Middle frontal gyrus (tissue), 1 donor: Measurements from ENCODE around the gene MAGI1.

Experiments used
- DNase-seq: peaks from one replicate; pipeline ENCODE4 v3.0.0-alpha.2; 2015; ENCODE audit warnings: low spot score; ENCODE audit errors: extremely low spot score

MAGI1 gene

DNA sequence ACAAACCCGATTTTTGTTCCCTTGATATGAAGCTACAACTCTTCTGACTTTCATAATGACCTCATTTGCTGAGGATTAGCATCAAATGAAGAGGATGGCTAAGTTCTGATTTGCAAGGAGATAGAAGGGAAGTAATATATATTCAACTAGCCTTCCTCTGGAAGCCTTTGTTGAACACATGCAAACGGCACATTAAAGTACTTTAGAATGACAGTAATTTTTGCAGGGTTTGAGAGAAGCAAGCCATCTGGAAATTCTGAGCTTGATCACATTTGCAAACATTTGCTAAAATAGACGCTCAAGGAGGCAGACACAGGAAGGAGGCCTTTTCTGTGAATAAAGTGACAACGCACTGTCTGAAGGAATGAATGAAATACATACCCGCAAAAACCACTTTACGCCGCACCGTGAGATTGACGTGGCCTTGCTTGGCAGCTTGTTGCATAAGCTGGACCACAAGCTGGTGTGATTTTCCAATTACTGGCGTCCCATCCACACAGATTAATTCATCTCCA lies 657.2 kb downstream of the MAGI1 start:
- DNase-seq = no peak

DNA sequence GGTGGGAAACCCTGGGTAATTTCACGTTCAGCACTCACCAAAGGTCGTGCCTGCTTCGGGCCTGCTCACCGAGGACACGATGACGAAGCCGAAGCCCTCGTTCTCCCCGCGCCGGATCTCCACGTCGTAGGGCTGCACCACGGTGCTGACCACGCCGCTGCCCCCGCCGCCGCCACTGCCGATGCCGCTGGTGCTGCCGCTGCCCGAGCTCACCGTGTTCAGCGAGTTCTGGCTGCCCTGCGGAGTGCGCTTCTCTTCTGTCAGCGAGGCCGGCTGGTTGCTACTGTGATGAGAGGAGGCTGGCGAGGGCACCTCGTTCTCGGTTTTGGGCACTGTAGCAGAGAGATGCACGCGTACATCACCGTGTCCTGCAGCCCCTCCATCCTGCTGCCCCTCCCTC lies 659.5 kb downstream of the MAGI1 start:
- DNase-seq = no peak

DNA sequence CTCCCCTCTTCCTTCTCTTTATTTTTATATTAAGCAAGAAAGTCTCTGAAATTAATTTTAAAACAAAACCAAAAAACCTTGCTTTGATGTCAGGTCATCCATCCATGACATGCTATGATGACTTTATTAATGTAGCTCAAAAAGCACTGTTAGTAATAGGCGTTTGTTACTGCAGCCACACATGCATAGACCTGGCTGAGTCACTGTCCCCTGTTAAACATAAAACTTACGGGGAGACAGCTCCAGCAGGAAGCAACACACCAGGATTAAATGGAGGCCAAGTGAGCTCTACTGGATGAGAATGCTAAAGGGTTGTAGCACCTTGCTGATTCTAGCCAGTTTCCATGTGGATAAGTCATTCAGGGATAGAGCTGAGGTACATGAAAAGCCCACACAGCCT lies 661.1 kb downstream of the MAGI1 start:
- DNase-seq = no peak

DNA sequence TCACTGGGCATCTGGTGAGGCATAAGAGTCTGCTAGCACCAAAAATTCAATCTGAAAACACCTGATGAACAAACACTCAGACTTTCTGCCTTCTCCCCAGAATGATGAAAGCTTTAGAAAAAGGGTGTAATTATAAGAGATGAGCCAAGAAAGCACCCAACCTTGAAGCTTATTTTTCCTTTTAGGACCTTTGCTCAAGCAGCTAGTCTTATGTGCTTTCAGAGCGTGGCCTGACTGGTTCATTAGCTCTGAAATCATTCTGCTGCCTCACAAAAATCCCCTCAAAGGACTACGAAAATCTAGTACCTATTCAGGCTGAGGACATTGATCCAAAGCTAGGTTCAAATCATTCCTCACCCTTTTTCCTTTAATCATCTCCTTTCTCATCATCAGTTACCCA lies 662.3 kb downstream of the MAGI1 start:
- DNase-seq = no peak

DNA sequence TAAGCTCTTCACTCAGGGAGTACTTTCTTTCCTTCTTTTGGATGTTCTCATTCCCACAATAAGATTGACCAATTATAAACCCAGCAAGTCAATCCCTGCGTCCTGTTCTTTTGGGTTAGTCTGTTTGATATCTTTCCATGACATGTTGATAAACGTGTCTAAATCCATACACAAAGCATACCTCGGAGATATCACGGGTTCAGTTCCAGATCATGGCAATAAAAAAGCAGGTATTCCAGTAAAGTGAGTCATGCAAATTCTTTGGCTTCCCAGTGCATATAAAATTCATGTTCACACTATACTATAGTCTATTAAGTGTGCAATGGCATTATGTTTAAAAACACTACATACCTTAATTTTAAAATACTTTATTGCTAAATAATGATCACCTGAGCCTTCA lies 667.7 kb downstream of the MAGI1 start:
- DNase-seq = no peak

DNA sequence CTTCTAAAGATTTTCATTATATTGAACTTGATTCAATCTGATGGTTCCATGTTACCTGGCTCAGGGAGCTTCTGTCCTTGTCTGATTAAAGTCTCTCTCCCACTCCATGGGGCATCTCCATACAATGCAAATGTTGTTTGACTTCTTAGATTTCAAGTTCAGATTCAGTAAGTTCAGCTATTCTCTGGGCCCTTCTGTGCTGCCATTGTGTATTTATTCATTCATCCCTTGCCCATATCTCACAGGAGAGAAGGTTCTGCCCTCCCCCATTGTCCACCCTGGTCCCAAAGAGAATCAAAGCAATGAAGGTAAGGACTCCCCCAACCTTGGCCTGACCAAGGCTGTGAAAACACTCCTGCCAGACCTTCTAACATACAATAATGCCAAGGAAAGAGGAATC lies 669.9 kb downstream of the MAGI1 start:
- DNase-seq = no peak

DNA sequence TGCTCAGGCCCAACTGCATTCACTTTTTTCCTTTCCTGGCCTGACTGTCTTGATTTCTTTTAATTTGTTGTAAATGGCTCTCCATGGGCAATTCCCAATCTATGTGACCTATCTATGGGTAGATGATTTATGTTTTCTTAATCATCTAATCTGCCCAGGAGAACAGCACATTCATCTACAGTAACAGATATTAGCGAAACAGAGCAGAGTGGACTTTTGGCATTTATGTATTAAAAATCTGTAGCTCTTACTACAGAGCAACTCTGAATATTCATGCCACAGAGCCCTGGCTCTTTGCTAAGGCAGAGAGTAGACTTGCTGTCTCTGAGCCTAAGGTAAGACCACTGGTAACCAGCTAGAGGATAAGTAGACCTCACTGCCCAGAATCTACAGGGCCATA lies 676.0 kb downstream of the MAGI1 start:
- no peak for DNase-seq

DNA sequence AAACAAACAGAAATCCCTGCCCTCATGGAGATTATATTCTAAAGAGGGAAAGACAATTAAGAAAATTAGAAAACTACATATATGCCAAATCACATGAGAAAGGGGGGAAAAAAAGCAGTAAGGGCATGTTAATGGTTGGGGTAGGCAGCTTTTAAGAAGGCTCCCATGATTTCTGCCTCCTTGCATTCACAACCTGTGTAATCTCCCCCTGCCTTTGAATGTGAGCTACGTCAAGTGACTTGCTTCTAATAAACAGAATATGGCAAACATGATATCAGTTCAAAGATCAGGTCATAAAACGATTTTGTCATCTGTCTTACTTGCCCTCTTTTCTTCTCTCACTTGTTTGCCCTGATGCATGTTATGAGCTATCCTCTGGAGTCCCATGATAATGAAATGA lies 677.3 kb downstream of the MAGI1 start:
- DNase-seq = no peak

DNA sequence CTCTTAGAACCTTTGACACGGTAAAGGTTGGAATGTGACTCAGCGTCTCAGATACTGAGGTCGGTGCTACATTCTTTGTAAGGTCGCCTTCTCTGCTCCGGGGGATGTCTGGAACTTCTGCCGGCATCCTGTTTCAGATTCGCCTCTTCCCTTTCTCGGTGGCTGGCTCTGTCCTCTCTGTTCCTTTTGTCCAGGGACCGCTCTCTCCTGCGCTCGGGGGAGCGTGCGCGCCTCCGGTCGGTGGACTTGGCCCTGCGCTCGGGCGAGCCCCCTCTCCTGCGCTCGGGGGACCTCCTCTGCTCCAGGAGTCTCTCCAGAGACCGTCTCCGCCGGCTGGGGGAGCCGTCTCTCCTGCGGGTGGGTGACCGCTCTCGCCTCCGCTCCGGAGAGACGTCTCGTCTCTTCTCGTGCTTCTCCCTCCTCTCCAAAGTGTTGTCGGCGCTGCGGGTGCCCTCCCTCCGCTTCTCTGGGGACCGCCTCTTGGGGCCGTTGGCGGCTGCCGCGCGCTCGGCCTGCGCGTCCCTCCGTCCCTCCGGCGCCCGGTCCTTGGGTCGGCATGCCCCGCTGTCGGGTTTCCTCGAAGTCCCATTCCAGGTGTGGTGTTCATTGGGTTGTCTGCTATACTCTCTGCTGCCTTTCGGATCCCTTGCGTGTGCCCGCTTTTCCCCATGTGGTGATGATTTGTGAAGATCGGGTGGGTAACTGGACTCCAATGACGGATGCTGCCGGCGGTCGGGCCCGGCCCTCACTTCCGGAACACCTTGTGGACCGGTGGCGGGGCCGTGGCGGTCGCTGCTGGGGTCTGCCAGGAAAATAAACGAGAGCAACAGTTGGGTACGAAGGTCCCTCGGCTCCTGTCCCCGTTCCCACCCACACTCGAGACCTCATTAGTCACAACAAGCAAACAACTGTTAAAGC lies 682.1 kb downstream of the MAGI1 start:
- DNase-seq = no peak

DNA sequence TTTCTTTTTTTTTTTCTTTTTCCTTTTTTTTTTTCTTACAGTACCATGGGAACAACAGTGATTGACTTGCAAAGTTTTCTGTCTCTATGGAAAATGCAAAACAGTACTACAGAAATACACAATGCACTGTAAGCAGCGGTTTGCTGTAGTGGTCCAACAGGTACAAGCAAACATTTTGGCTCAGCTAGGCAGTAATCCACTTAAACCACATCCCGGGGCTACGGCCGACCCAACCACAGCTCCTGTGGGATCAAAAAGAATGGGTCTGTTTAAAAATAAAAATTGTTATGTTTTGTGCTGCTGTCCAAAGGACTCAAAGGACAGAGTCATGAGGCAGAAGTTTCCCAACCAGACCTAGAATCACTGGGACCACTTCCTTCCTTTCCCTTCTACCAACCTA lies 683.8 kb downstream of the MAGI1 start:
- no peak for DNase-seq

DNA sequence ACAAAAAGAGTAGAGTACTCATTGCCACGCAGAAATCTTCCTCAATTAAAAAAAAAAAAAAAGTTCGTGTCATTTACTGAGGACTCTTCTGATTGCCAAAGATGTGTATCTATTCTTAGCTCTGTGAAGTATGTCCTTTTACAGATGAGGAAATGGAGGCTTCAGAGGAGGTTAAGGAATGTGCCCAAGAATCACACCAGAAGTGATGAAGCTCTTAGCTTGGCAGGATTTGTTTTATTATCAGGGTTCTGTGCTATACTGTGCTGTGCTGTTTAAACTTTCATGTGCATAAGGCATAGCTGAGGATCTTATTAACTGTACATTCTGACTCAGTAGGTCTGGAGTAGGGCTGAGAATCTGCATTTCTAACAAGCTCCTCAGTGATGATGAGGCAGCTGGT lies 685.8 kb downstream of the MAGI1 start:
- DNase-seq = no peak

DNA sequence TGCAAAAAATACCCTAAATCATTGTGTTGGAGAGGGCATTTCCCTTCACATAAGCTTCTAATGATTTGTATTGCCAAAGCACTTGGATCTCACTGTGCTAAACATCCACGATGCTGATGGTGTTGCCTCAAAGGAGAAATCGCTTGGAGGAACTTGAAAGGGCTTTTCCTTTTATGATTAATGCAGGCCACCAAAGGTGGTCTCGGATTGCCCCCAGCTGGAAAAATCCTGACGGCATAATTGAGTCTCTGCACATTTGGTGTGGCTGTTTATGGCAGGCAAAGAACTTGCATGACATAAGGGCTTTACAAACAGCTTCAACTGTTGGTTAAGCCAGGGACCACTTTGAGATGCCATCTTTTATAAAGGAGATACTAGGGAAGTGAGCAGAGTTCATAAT lies 687.0 kb downstream of the MAGI1 start:
- DNase-seq = no peak

DNA sequence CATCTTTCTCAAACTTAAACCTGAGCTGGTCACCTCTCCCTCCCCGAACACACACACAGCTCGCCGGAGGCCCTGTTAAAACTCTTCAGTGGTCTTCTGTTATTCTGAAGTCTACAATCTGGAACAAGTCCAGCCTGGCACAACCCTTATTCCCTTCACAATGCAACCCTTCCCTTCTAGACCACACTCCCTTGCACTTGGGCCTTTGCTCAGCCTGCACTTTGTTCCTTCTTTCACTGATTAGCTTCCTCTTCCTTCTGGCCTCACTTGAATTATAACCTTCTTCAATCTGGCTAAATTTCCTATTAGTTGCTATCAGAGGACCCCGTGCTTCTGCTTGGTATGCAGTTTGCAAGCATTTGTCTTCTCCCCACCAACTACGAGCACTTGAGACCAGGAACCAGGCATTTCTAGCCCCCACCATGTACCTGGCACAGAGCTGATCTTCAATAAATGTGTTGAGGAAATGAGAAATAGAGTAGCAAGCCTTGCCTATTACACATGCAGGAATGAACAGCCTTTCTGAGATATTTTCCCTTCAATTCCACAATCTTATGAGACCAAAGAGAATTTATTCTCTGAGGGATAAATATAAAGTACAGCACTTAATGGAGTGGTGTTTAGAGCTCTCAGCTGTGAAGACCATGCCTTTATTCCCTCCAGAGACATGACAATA lies 687.8 kb downstream of the MAGI1 start:
- no peak for DNase-seq

DNA sequence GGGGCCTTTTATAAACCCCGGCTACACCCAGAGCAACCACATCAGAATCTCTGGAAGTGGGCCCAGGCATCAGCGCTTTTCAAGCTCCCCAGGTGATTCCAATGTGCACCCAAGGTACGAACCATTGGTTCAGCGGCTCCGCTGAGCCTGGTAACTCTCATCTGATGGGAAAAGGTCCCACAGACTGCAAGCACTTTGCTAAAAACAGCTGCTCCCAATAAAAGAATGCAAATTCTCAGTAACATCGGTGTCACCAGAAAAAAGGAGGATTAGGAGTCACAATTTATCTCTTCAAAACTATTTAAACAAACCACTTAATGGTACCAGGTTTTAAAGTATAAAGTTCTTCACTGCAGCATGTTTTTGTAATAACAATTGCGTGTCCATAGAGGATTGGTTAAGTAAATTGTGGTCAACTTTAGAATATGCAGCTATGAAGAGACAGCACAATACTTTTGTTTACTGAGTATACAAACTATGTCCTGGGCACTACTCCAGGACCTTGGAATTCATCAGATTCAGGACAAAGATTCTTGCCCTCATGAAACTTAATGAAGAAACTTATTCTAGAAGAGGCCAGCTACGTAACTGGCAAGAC lies 690.2 kb downstream of the MAGI1 start:
- DNase-seq = no peak

DNA sequence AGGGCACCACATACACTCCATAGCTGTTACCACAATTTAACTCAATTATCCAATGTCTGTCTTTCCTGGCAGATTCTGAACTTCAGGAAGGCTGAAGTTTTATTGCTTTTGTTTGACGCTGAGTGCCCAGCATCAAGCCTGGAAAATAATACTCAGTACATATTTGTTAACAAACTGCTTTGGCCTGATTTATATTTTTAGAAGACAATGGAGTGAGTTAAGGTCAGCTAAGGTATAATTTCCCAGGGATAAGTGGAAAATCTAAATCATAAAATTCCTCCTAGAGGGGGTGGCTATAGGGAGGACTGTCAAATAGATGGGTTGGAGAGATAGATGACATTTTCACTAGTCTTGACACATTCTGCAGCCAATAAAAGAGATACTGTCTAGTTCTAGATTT lies 691.6 kb downstream of the MAGI1 start:
- DNase-seq = no peak

DNA sequence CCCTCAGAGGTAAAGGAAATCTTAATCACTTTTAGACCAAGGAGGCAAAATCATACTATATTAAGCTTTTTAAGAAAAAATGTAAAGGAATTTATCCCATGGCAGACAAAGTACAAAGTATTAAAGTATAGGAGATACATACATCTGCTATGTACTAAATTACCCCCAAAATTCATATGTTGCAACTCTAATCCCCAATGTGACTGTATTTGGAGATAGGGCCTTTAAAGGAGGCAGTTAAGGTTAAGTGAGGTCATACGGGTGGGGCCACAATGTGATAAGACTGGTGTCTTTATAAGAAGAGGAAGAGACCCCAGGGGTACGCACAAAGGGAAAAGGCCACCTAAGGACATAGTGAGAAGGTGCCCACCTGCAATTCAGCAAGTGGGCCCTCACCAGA lies 693.9 kb downstream of the MAGI1 start:
- no peak for DNase-seq

DNA sequence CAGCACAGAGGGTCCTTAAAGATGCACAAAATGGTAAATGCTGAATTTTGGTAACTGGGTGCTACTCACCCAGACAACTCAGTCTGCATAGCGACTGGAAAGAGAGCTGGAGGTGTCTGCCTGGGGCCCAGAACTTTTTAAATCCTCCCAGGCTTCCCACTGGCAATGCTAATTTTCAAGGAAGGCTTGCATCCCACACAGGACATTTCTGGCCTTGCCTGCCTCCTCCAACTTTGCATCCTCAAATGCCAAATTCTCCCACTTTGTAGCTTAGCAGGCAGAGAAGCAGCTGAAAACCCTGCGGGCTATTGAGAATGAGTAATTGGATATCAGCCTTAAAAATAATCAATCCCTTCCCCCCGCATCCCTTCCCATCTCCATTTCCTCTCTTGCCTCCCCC lies 694.3 kb downstream of the MAGI1 start:
- DNase-seq = no peak

DNA sequence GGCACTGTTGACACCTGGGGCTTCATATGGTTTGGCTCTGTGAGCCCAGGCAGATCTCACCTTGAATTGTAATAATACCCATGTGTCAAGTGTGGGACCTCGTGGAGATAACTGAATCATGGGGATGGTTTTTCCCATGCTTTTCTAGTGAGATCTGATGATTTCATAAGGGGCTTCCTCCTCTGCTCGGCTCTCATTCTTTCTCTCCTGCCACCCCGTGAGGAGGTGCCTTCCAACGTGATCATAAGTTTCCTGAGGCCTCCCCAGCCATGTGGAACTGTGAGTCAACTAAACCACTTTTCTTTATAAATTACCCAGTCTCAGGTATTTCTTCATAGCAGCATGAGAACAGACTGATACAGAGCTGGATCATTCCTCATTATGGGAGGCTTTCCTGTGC lies 695.0 kb downstream of the MAGI1 start:
- DNase-seq = no peak

DNA sequence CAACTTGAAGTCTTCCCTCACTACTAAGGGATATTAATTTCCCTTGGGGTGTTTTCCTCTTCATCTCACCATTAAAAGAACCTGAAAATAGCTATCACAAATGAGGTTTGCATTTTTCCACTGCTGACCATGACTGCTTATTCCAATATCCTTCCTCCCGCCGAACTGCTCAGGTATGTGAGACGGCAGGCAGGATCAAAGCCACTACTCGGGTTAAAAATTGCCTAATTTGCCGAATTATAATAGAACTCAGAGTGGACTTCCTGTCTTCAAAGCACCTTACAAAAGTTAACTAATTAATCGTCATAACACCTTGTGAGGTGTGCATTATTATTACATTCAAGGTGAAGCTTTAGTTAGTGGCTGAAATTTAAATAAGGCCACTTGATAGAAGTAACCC lies 695.7 kb downstream of the MAGI1 start:
- DNase-seq = no peak

DNA sequence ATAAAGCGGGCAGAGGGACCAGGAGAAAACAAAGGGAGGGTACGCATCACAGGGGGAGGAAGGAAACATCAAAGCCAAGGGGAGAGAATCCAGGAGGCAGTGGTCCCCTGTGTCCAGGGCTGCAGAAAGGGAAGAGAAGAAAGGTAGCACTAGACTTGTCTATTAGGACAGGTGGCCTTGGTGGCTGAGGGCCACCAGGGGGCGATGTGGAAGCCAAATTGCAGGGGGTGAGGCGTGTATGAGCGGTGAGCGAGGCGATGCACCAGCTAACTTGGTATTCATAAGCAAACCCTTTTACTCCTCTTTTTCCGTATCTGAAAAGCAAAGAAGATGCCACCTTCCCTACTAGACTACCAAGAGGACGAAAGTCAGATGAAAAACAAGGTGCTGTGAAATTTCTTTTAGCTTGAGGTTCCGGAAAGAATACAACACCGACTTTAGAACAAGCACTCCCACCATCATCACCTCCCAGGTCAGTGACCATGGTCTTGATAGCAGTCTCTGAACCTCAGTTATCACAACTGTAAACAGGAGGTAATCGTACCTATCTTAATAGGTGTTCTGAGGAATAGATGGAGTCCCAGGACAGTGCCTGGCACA lies 696.5 kb downstream of the MAGI1 start:
- DNase-seq = no peak

DNA sequence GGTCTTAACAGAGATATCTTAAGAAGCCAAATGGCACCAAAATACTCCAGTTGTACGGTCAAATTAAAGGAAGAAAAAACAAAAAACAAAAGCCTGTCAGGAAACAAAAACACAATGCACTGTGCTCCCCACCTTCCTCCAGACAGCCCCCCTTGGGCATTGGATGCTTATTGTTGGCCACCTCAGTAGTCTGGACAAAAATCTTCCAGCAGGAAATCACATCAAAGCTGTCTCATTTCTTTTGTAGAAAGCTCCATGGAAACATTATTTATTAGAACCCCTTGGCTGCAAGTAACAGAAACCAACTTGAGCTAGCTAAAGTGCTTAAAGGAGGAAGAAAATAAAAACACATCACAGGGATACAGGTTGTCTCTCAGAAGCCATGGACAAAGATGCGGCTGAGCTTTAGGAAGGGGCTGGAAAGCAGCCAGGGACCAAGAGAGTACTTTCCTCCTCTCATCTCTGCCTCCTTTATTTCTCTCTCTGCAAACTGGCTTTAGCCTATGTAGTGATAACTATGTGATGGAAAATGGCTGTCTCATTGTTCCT lies 699.5 kb downstream of the MAGI1 start:
- DNase-seq = no peak

DNA sequence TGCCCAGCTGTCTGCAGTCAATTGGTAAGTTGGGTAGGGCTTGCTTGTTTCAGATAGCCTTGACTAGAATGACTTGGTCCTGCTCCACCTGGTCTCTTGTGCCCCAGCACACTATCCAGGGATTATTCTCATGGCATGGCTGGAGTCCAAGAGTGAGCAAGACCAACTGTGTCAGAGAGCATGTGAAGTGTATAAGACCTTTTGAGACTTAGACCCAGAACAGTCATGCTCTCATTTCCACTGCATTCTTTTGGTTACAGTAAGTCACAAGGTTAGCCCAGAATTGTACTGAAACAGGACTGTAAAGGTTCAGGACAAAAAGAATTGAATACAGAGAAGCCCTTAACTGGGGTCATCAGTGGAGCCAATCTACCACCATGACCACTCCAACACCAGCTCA lies 700.1 kb downstream of the MAGI1 start:
- DNase-seq = no peak
